H1 (cell line): Measurements from ENCODE around the gene EMP3. TPM values are rescaled to one million over a fixed set of nuclear protein-coding genes. Genes with fewer than 3 reads are reported as not detected.

Experiments used
- ATF2 ChIP-seq: IDR thresholded peaks from 2 replicates; pipeline ENCODE4 v1.6.1; 2012; ENCODE audit warnings: low read length, inconsistent platforms
- ATF3 ChIP-seq: IDR thresholded peaks from 2 replicates; pipeline ENCODE4 v1.6.1; 2011; ENCODE audit warnings: low read depth, mild to moderate bottlenecking, low read length; ENCODE audit not compliant: insufficient read depth
- BRCA1 ChIP-seq: IDR thresholded peaks from 2 replicates; pipeline ENCODE4 v1.6.1; 2012; ENCODE audit warnings: low read depth, low read length, improper control_type of control experiment
- CTBP2 ChIP-seq: IDR thresholded peaks from 2 replicates; pipeline ENCODE4 v1.7.0; 2011; ENCODE audit warnings: borderline replicate concordance, mild to moderate bottlenecking, moderate library complexity, mixed read lengths, low read length; ENCODE audit not compliant: insufficient read depth, insufficient read length
- EZH2 ChIP-seq: fragments of 200-600 bp; sonication (generic); IDR thresholded peaks from 2 replicates; pipeline ENCODE4 v1.7.1; 2012; ENCODE audit warnings: low read depth, mild to moderate bottlenecking, moderate library complexity, low read length, inconsistent platforms; ENCODE audit not compliant: severe bottlenecking
- GABPA ChIP-seq: IDR thresholded peaks from 2 replicates; pipeline ENCODE4 v1.6.1; 2011; ENCODE audit warnings: mild to moderate bottlenecking, low read length, moderate library complexity, borderline replicate concordance; ENCODE audit not compliant: insufficient read depth
- HDAC2 ChIP-seq, 2 experiments: fragments of 300-600 bp in 1 of 2; sonication (generic) in 1 of 2; IDR thresholded peaks; 2 replicates each; pipeline ENCODE4 v1.6.1; 2011 to 2012; ENCODE audit warnings: low read depth in 2 of 2, low read length in 2 of 2, mild to moderate bottlenecking in 2 of 2, moderate library complexity in 2 of 2, borderline replicate concordance in 1 of 2, inconsistent platforms in 1 of 2
- JUN ChIP-seq: IDR thresholded peaks from 2 replicates; pipeline ENCODE4 v1.6.1; 2011; ENCODE audit warnings: low read depth, mild to moderate bottlenecking, improper control_type of control experiment, low read length
- RFX5 ChIP-seq: IDR thresholded peaks from 2 replicates; pipeline ENCODE4 v1.6.1; 2011; ENCODE audit warnings: low read depth, low read length, improper control_type of control experiment, borderline replicate concordance
- RNF2 ChIP-seq: fragments of 200-900, 300-1000 bp; sonication (generic); IDR thresholded peaks from 2 replicates; pipeline ENCODE4 v1.7.1; 2016; ENCODE audit warnings: borderline replicate concordance, low read depth, mild to moderate bottlenecking, antibody characterized with exemption, low read length; ENCODE audit not compliant: poor library complexity, severe bottlenecking; ENCODE audit errors: missing control alignments
- RXRA ChIP-seq: IDR thresholded peaks from 2 replicates; pipeline ENCODE4 v1.6.1; 2011; ENCODE audit warnings: low read depth, mild to moderate bottlenecking, low read length, moderate library complexity; ENCODE audit not compliant: insufficient read depth
- SAP30 ChIP-seq: fragments of 300-600 bp; sonication (generic); IDR thresholded peaks from 2 replicates; pipeline ENCODE4 v1.7.1; 2012; ENCODE audit warnings: low read length, moderate library complexity, mild to moderate bottlenecking, inconsistent platforms; ENCODE audit not compliant: insufficient read depth, insufficient replicate concordance
- SIN3A ChIP-seq, 2 experiments: IDR thresholded peaks in 1 of 2; conservative IDR thresholded peaks in 1 of 2; 2 replicates each; pipeline ENCODE4 v1.6.1; 2011 to 2012; ENCODE audit warnings: low read length in 2 of 2, improper control_type of control experiment in 1 of 2, low read depth in 1 of 2, mild to moderate bottlenecking in 1 of 2
- SP2 ChIP-seq: IDR thresholded peaks from 2 replicates; pipeline ENCODE4 v1.6.1; 2012; ENCODE audit warnings: mild to moderate bottlenecking, low read length, inconsistent platforms
- SP4 ChIP-seq: IDR thresholded peaks from 2 replicates; pipeline ENCODE4 v1.6.1; 2012; ENCODE audit warnings: low read length, inconsistent platforms
- SRF ChIP-seq: IDR thresholded peaks from 2 replicates; pipeline ENCODE4 v1.6.1; 2011; ENCODE audit warnings: mild to moderate bottlenecking, low read depth, low read length, moderate library complexity
- TAF1 ChIP-seq: IDR thresholded peaks from 2 replicates; pipeline ENCODE4 v1.6.1; 2011; ENCODE audit warnings: mild to moderate bottlenecking, low read depth, low read length
- TAF7 ChIP-seq: optimal IDR thresholded peaks from 2 replicates; pipeline ENCODE3; 2011; ENCODE audit warnings: low read depth, mild to moderate bottlenecking, inconsistent platforms, low read length, moderate library complexity, borderline replicate concordance
- polyA plus RNA-seq, 7 experiments: library from polyadenylated mRNA; depleted of rRNA in 3 of 7; stranded (reverse) in 5 of 7; unstranded in 2 of 7; fragments of >200 nt in 5 of 7; fragments of 200-250 nt in 2 of 7; gene quantifications; 1 replicate in 5 of 7; 2 replicates in 1 of 7; 4 replicates in 1 of 7; pipeline versions ENCODE4 v1.2.1 to v1.2.3, GENCODE V29; 2011 to 2013; ENCODE audit warnings: missing spikeins in 2 of 7, mixed read lengths in 2 of 7
- total RNA-seq: library from RNA; stranded (reverse); fragmentation: NEBNext Ultra II Directional; extraction: Animal tissue kit (Norgen Biotek cat#: 25700); gene quantifications from 2 replicates; pipeline ENCODE4 v1.2.1, GENCODE V29; 2021

EMP3 gene
- total and polyA plus RNA-seq, 2 of the 8 experiments (the other 6 are each of a cell fraction or from before 2014, with no cell fraction given) = 18.4 to 87.8 TPM

GRCh38 chr19:48332662-48333466 is 7.5 kb downstream of the EMP3 start (continued):
- TF ChIP-seq SP4 (no peak), ATF3 (no peak), EZH2 (no peak), SAP30 (no peak), BRCA1 (no peak), TAF1 (no peak; the same call in 1 of the 2 replicates), SRF (no peak), RFX5 (no peak), SIN3A (conservative IDR thresholded peaks at IDR 0.05 in 1 of 2, IDR thresholded peaks at IDR 0.05 in 1 of 2; ENCODE audit: low read depth in 1 of 2, low read length in 2 of 2) (peak in 1 of 2 experiments; percentile 74; a peak in 1 of 4 replicates), GABPA (no peak), SP2 (peak; percentile 17; the same call in 1 of the 2 replicates), CTBP2 (no peak), RXRA (no peak), JUN (no peak), ATF2 (no peak), RNF2 (no peak), HDAC2 (IDR thresholded peaks at IDR 0.05; ENCODE audit: borderline replicate concordance in 1 of 2, low read depth in 2 of 2, low read length in 2 of 2) (no peak), TAF7 (no peak)
